HEK293T (cell line): ENCODE measurements around the gene RASSF3.

Source experiments
- CTCF ChIA-PET: fragments of 350-600 bp; formaldehyde crosslinking; extraction: SDS; loops from one replicate; lab custom pipeline; 2021; ENCODE audit warnings: antibody characterized with exemption, inconsistent platforms; lab: Yijun Ruan, JAX
- POLR2A ChIA-PET: fragments of 350-600 bp; formaldehyde crosslinking; extraction: SDS; loops from one replicate; lab custom pipeline; 2020; ENCODE audit warnings: antibody characterized with exemption, inconsistent platforms; lab: Yijun Ruan, JAX
- DNase-seq: peaks from one replicate; pipeline ENCODE4 v3.0.0; 2012; ENCODE audit warnings: mixed read lengths; ENCODE audit errors: extremely low spot score
- ARNT ChIP-seq: fragments of 450-650 bp; IDR thresholded peaks from 2 replicates; pipeline ENCODE4 v1.6.1; 2017; ENCODE audit warnings: mild to moderate bottlenecking
- BHLHE40 ChIP-seq: fragments of 450-650 bp; IDR thresholded peaks from 2 replicates; pipeline ENCODE4 v1.6.1; 2016; ENCODE audit warnings: mild to moderate bottlenecking, moderate library complexity, borderline replicate concordance
- CTBP1 ChIP-seq: fragments of 450-650 bp; IDR thresholded peaks from 2 replicates; pipeline ENCODE4 v1.6.1; 2016; ENCODE audit warnings: borderline replicate concordance
- ELF4 ChIP-seq: fragments of 450-650 bp; IDR thresholded peaks from 2 replicates; pipeline ENCODE4 v1.6.1; 2017; ENCODE audit warnings: antibody characterized with exemption
- FOXA1 ChIP-seq: fragments of 450-650 bp; IDR thresholded peaks from 2 replicates; pipeline ENCODE4 v1.6.1; 2016; ENCODE audit warnings: mild to moderate bottlenecking
- FOXK2 ChIP-seq: fragments of 450-650 bp; IDR thresholded peaks from 2 replicates; pipeline ENCODE4 v1.6.1; 2016; ENCODE audit warnings: mild to moderate bottlenecking
- FOXM1 ChIP-seq: fragments of 450-650 bp; IDR thresholded peaks from 2 replicates; pipeline ENCODE4 v1.6.1; 2017; ENCODE audit warnings: mild to moderate bottlenecking, borderline replicate concordance
- HDGF ChIP-seq: fragments of 450-650 bp; IDR thresholded peaks from 2 replicates; pipeline ENCODE4 v1.6.1; 2017; ENCODE audit warnings: antibody characterized with exemption, borderline replicate concordance
- L3MBTL2 ChIP-seq: fragments of 450-650 bp; conservative IDR thresholded peaks from 2 replicates; pipeline ENCODE4 v1.6.1; 2016; ENCODE audit warnings: mild to moderate bottlenecking
- LEF1 ChIP-seq: fragments of 450-650 bp; IDR thresholded peaks from 2 replicates; pipeline ENCODE4 v1.6.1; 2017; ENCODE audit warnings: mild to moderate bottlenecking, borderline replicate concordance
- NFRKB ChIP-seq: fragments of 450-650 bp; IDR thresholded peaks from 2 replicates; pipeline ENCODE4 v1.6.1; 2016; ENCODE audit warnings: mild to moderate bottlenecking, moderate library complexity
- SP1 ChIP-seq: fragments of 450-650 bp; IDR thresholded peaks from 2 replicates; pipeline ENCODE4 v1.6.1; 2017
- SUZ12 ChIP-seq: fragments of 450-650 bp; IDR thresholded peaks from 2 replicates; pipeline ENCODE4 v1.6.1; 2016; ENCODE audit warnings: mild to moderate bottlenecking
- TARDBP ChIP-seq: fragments of 450-650 bp; IDR thresholded peaks from 2 replicates; pipeline ENCODE4 v1.6.1; 2016
- ZNF384 ChIP-seq: fragments of 450-650 bp; IDR thresholded peaks from 2 replicates; pipeline ENCODE4 v1.6.1; 2016
- TF ChIP-seq, protein P1 (sequence below): fragments of 450-650 bp; IDR thresholded peaks from 2 replicates; pipeline ENCODE4 v1.6.1; 2016

Gene RASSF3, protein sequence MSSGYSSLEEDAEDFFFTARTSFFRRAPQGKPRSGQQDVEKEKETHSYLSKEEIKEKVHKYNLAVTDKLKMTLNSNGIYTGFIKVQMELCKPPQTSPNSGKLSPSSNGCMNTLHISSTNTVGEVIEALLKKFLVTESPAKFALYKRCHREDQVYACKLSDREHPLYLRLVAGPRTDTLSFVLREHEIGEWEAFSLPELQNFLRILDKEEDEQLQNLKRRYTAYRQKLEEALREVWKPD

DNA sequence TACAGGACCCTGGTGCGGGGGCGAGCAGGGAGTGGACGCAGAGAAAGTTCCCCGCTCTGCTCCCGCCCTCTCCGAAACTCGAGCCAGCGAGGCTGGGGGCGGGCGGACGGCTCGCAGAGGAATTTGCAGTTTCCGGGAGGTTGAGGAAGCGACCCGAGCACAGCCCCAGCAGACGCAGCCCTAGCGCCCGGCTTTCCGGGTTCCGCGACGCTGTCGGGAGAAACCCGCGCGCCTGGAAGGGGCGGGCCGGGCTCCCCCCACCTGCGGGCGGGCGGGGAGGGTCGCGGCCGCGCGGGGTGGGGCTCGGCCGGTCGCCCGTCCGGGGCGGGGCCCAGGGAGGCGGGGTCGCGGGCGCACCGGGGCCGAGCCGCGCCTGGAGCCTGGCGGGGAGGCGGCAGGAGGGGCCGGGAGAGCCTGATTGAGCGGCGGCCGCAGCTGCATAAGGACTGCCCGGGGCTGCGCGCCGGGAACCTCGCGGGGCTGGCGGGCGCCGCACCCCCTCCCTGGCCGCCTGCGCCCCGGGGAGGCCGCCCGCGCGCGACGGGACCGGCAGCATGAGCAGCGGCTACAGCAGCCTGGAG is at the start of gene RASSF3:
TSS of gene RASSF3 (plus strand) at position 417 of the 581 bp plus-strand sequence. CDS start at position 555, 138 bp downstream.
- ChIA-PET POLR2A (interaction anchor here (1.2 to 1.7 kb wide), 4 partner anchors 61 to 82 kb away, joined by 4 to 6 read pairs (median 5); no protein-coding TSS in a partner anchor), CTCF (interaction anchor here (0.8 to 2.4 kb wide), 4 partner anchors 61 to 88 kb away, joined by 4 to 10 read pairs (median 5); no protein-coding TSS in a partner anchor)
- TF ChIP-seq HDGF = no peak
- TF ChIP-seq, protein P1, sequence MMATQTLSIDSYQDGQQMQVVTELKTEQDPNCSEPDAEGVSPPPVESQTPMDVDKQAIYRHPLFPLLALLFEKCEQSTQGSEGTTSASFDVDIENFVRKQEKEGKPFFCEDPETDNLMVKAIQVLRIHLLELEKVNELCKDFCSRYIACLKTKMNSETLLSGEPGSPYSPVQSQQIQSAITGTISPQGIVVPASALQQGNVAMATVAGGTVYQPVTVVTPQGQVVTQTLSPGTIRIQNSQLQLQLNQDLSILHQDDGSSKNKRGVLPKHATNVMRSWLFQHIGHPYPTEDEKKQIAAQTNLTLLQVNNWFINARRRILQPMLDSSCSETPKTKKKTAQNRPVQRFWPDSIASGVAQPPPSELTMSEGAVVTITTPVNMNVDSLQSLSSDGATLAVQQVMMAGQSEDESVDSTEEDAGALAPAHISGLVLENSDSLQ = no peak
- no peak for TF ChIP-seq L3MBTL2
- TF ChIP-seq SP1 = no peak
- no peak for TF ChIP-seq ARNT
- TF ChIP-seq LEF1 = no peak
- no peak for TF ChIP-seq FOXK2
- DNase-seq = peak; percentile 66

DNA sequence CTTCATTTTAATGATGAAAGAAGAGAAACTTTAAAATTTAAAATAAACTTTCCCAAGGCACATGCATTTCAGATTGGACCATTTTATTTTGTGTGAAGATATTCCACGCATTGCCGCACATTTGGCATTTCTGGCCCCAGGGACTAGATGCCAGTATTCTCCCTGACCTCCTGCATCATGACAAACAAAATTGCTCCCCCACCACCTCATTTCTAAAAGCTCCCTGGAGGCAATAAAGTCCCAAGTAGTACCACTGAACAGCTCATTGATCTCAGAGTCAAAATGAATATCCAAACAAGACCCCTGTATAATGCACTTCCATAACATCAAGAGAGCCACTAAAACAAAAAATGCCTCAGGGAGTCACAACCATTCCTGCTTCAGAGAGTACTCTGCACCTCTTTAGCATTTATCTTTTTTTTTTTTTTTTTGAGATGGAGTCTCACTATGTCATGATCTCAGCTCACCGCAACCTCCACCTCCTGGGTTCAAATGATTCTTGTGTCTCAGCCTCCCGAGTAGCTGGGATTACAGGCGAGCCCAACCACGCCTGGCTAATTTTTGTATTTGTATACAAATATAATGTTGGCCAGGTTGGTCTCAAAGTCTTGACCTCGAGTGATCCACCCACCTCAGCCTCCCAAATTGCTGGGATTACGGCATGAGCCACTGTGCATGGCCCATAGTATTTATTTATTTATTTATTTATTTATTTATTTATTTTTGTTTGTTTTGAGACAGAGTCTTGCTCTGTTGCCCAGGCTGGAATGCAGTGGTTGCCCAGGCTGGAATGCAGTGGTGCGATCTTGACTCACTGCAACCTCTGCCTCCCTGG is 48.8 kb upstream of the RASSF3 start:
- POLR2A ChIA-PET = interaction anchor here (0.9 kb wide), 1 partner anchor 112 kb away, joined by 3 read pairs; no protein-coding TSS in a partner anchor
- CTCF ChIA-PET = interaction anchor here (1.2 to 3.1 kb wide), 3 partner anchors 12 to 136 kb away, joined by 3 to 17 read pairs (median 5); no protein-coding TSS in a partner anchor

DNA sequence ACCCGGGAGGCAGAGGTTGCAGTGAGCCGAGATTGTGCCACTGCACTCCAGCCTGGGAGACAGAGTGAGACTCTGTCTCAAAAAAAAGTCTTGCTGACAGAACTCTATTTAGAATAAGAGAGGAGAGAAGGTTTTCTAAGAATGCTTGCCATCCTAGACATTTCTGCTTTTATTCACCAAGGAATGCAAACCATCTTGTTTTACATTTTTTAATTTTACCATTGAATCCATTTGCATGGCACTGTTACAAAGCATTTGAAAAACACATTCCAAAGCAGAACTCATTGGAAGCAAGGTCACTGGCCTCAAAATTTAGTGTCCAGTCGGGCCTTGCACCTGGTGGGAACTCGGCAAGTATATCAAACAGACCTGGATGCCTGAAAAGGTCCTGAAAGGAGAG is 44.2 kb upstream of the RASSF3 start:
- DNase-seq = no peak
- ChIA-PET CTCF (no interaction called here), POLR2A (no interaction called here)
- no peak for TF ChIP-seq LEF1
- no peak for TF ChIP-seq BHLHE40
- TF ChIP-seq FOXK2 = no peak
- no peak for TF ChIP-seq ARNT
- no peak for TF ChIP-seq SUZ12
- no peak for TF ChIP-seq FOXA1
- TF ChIP-seq, protein P1 = no peak
- no peak for TF ChIP-seq L3MBTL2
- no peak for TF ChIP-seq NFRKB
- no peak for TF ChIP-seq CTBP1
- TF ChIP-seq HDGF = no peak
- no peak for TF ChIP-seq FOXM1
- no peak for TF ChIP-seq SP1
- TF ChIP-seq ZNF384 = no peak

More for the DNA sequence above, 48.8 kb upstream of the RASSF3 start:
- DNase-seq = no peak
- TF ChIP-seq, protein P1 = no peak
- TF ChIP-seq FOXM1 = no peak
- no peak for TF ChIP-seq ZNF384
- no peak for TF ChIP-seq ARNT
- TF ChIP-seq TARDBP = no peak

DNA sequence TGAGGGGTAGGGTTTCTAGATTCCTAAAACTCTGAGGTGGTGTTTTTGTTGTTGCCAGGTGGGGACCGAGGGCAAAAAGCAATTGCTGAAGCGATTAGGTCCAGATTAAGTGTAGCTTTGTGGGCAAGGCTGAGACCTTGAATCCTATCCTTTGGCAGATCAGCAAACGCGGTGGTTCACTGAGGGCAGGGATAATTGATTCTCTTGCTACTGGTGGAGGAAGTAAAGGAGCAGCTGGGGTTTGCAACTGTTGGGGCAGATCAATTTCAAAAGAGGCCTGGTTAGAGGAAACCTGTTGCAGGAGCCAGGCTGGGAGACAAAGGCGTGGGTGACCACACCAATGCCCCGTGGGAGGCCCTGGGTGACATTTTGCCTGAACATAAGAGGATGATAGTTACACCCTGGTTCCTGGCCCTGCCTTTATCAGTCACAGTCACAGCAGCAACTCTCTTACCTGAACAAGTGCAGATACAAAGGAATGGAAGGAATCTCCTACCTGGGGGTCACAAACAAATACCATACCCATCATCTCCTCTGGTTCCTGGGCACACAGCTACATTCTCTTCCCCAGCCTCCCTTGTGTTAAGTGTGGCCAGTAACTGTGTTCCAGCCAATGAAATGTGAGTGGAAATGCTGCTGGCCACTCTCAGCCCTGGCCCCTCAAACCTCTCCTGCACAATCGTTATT is 43.3 kb upstream of the RASSF3 start:
- CTCF ChIA-PET = no interaction called here
- POLR2A ChIA-PET = no interaction called here
- TF ChIP-seq SP1 = no peak
- no peak for TF ChIP-seq L3MBTL2
- no peak for TF ChIP-seq ARNT
- TF ChIP-seq BHLHE40 = no peak
- TF ChIP-seq TARDBP = no peak
- TF ChIP-seq LEF1 = no peak
- no peak for TF ChIP-seq NFRKB
- TF ChIP-seq HDGF = no peak
- TF ChIP-seq ELF4 = no peak
- TF ChIP-seq SUZ12 = no peak
- no peak for TF ChIP-seq ZNF384
- TF ChIP-seq FOXM1 = no peak
- TF ChIP-seq, protein P1 = no peak
- TF ChIP-seq FOXK2 = no peak
- TF ChIP-seq CTBP1 = no peak
- DNase-seq = no peak

DNA sequence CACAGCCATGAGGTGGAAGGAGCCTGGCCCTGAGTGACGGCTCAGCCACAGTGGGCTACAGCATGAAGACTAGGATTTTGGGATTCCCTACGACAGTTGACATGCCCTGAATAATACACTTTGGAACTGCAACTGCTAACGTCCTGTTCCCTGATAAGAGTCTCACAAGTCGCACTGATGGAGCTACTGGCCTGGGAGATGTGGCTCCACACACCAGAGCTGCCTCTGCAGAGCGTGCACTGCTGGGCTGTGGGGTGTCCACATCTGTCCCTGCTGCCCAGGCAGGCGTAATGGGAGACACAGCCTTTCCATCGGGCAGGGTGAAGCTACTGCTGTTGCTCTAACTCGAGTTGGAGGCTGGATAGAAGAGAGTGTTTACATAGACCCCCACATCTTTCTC is 42.7 kb upstream of the RASSF3 start:
- TF ChIP-seq NFRKB = no peak

More for the DNA sequence above, 42.7 kb upstream of the RASSF3 start:
- no peak for DNase-seq
- ChIA-PET CTCF (no interaction called here), POLR2A (no interaction called here)
